NB4 (cell line): ENCODE measurements around the gene HMMR.

Source experiments
- CTCF ChIP-seq: IDR thresholded peaks from one replicate; pipeline ENCODE4 v1.5.1; 2012; ENCODE audit warnings: low read depth, low read length
- POLR2A ChIP-seq: IDR thresholded peaks from 2 replicates; pipeline ENCODE4 v1.6.1; 2011; ENCODE audit warnings: mild to moderate bottlenecking; ENCODE audit not compliant: insufficient read length; ENCODE audit errors: extremely low read depth

- TF ChIP-seq CTCF: peak; percentile 25
- no peak for TF ChIP-seq POLR2A
These were observed 28.8 kb downstream of the HMMR start for GRCh38 chr5:163489055-163489744.
